Sigmoid colon (tissue), 7 donors: ENCODE measurements around the gene PBX3. TPM values are rescaled to one million over a fixed set of nuclear protein-coding genes. Genes with fewer than 3 reads are reported as not detected.

ENCODE experiments used
- DNase-seq: peaks from one replicate; pipeline ENCODE4 v3.0.0-alpha.2; 2019
- H3K27ac ChIP-seq, 4 donors: fragments of 200-600 bp; sonication (generic); one replicate each; pipeline ENCODE4 v1.5.1; 2016 to 2019; ENCODE audit warnings: mild to moderate bottlenecking in 1 of 4
- H3K27me3 ChIP-seq, 3 donors: fragments of 200-600 bp; sonication (generic); one replicate each; pipeline ENCODE4 v1.5.1; 2019; ENCODE audit warnings: mild to moderate bottlenecking in 1 of 3
- H3K36me3 ChIP-seq, 4 donors: fragments of 200-600 bp; sonication (generic); one replicate each; pipeline ENCODE4 v1.5.1; 2016 to 2019
- H3K4me1 ChIP-seq, 4 donors: fragments of 200-600 bp; sonication (generic); one replicate each; pipeline ENCODE4 v1.5.1; 2017 to 2019
- H3K4me3 ChIP-seq, 4 donors: fragments of 200-600 bp; sonication (generic); one replicate each; pipeline ENCODE4 v1.5.1; 2017 to 2019; ENCODE audit warnings: mild to moderate bottlenecking in 2 of 4, moderate library complexity in 1 of 4
- H3K9me3 ChIP-seq, 4 donors: fragments of 200-600 bp in 3 of 4; sonication (generic) in 3 of 4; one replicate each; pipeline versions ENCODE4 v1.5.1 to v1.6.1; 2013 to 2019
- EP300 ChIP-seq, 4 donors: sonication (generic); formaldehyde crosslinking; IDR thresholded peaks; one replicate each; pipeline ENCODE4 v1.6.1; 2017; ENCODE audit warnings: antibody characterized with exemption in 4 of 4
- POLR2A ChIP-seq, 2 donors: fragments of 450-650 bp; IDR thresholded peaks; one replicate each; pipeline ENCODE4 v1.6.1; 2016; ENCODE audit warnings: antibody characterized with exemption in 2 of 2, mild to moderate bottlenecking in 2 of 2, moderate library complexity in 2 of 2
- POLR2AphosphoS5 ChIP-seq, 4 donors: sonication (generic); formaldehyde crosslinking; IDR thresholded peaks; one replicate each; pipeline ENCODE4 v1.6.1; 2017; ENCODE audit warnings: antibody characterized with exemption in 4 of 4
- WGBS, 2 donors: extraction: QIAGEN DNeasy Blood & Tissue Kit; methylation state at CpG; one replicate each; pipeline ENCODE4 v1.1.7; 2013; 5-methylcytosine and 5-hydroxymethylcytosine counted together
- intact Hi-C: fragments of 100-400 bp; cut with DNase I; formaldehyde crosslinking; loops from one replicate; pipeline ENCODE4 v1.15.1; 2023
- polyA plus RNA-seq, 3 donors: library from polyadenylated mRNA; stranded (reverse); fragments of 200-250 nt; gene quantifications; one replicate each; pipeline ENCODE4 v1.2.3, GENCODE V29; 2013
- total RNA-seq, 4 donors: library from RNA; depleted of rRNA; stranded (reverse); fragments of >200 nt; gene quantifications; one replicate each; pipeline ENCODE4 v1.1.0, GENCODE V29; 2016
- TF ChIP-seq, protein P1 (sequence below), 4 experiments: fragments of 450-650 bp in 3 of 4; fragments of 200-600 bp in 1 of 4; IDR thresholded peaks; one replicate each; pipeline ENCODE4 v1.5.1; 2016 to 2019; ENCODE audit warnings: antibody characterized with exemption in 4 of 4, mild to moderate bottlenecking in 3 of 4, moderate library complexity in 2 of 4
- donor health status: healthy with polysubstance abuse.
- donor health status: Bipolar disorder and iron deficiency.
- donor health status: healthy.

PBX3 gene
- total and polyA plus RNA-seq, 7 donors, result 2.8 to 159 (median 90.6) TPM

- H3K27ac ChIP-seq, result peak overlapping the region in 2 of 4 donors; percentile 33 to 50
- H3K9me3 ChIP-seq, result no peaks in the 10 kb centered on the region
- intact Hi-C loops, result no loop called here
- H3K4me3 ChIP-seq, result no peak overlapping the region
- WGBS, 2 donors, result 82 to 85% methylated on average over 2 of the region's 2 CpGs
- H3K36me3 ChIP-seq, result peaks cover 0 to 13% (median 0%) of the 10 kb centered on the region in 4 donors
- H3K27me3 ChIP-seq, result no peaks in the 10 kb centered on the region
- H3K4me1 ChIP-seq, result peaks cover 0 to 37% (median 20%) of the 10 kb centered on the region in 4 donors
- TF ChIP-seq, protein P1, sequence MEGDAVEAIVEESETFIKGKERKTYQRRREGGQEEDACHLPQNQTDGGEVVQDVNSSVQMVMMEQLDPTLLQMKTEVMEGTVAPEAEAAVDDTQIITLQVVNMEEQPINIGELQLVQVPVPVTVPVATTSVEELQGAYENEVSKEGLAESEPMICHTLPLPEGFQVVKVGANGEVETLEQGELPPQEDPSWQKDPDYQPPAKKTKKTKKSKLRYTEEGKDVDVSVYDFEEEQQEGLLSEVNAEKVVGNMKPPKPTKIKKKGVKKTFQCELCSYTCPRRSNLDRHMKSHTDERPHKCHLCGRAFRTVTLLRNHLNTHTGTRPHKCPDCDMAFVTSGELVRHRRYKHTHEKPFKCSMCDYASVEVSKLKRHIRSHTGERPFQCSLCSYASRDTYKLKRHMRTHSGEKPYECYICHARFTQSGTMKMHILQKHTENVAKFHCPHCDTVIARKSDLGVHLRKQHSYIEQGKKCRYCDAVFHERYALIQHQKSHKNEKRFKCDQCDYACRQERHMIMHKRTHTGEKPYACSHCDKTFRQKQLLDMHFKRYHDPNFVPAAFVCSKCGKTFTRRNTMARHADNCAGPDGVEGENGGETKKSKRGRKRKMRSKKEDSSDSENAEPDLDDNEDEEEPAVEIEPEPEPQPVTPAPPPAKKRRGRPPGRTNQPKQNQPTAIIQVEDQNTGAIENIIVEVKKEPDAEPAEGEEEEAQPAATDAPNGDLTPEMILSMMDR (IDR thresholded peaks at IDR 0.05), result no peak
- TF ChIP-seq POLR2AphosphoS5 (IDR thresholded peaks at IDR 0.05), result no peak
- no peak for TF ChIP-seq EP300 (IDR thresholded peaks at IDR 0.05)
- TF ChIP-seq POLR2A (IDR thresholded peaks at IDR 0.05), result no peak
- no peak for DNase-seq
Measured at GRCh38 chr9:125920402-125920801, 173.2 kb downstream of the PBX3 start.

- TF ChIP-seq, protein P1 (IDR thresholded peaks at IDR 0.05), result no peak
- TF ChIP-seq EP300 (IDR thresholded peaks at IDR 0.05), result no peak
- TF ChIP-seq POLR2AphosphoS5 (IDR thresholded peaks at IDR 0.05), result no peak
- TF ChIP-seq POLR2A (IDR thresholded peaks at IDR 0.05), result no peak
- Histone ChIP-seq H3K27me3 (no peaks in the 10 kb centered on the region), H3K9me3 (no peaks in the 10 kb centered on the region), H3K27ac (peak overlapping the region in 1 of 4 donors; percentile 7), H3K4me1 (peaks cover 0 to 37% (median 20%) of the 10 kb centered on the region in 4 donors), H3K4me3 (no peak overlapping the region), H3K36me3 (peaks cover 0 to 5% (median 0%) of the 10 kb centered on the region in 4 donors)
- intact Hi-C loops, result no loop called here
- DNase-seq, result no peak
- 64 to 74% methylated on average over 1 of the region's 1 CpG for WGBS, 2 donors
Measured at GRCh38 chr9:125922854-125923253, 175.7 kb downstream of the PBX3 start.

DNA sequence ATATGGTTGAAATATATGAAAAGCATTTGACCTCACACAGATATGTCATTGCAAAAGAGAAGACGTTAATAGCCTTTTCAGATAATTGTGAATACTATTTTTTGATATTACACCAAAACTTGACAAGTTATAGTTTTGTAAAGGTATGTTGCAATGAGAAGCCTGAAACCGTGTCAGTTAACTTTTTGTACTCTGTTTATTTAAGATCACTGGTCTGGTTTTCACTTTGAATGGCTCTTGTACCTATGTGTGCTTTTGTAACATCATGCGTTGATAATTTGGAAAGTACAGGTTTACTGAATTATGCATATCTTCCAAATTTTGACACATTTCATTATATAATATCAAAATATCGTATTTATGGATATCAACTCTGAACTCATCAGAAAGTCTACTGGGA is 177.2 kb downstream of the PBX3 start:
- no peak for DNase-seq
- WGBS, 2 donors, result 96 to 97% methylated on average over 4 of the region's 4 CpGs
- Histone ChIP-seq H3K4me1 (peaks cover 0 to 33% (median 15%) of the 10 kb centered on the region in 4 donors), H3K27me3 (no peaks in the 10 kb centered on the region), H3K27ac (no peak overlapping the region), H3K4me3 (no peak overlapping the region), H3K9me3 (no peaks in the 10 kb centered on the region), H3K36me3 (peaks cover 0 to 5% (median 0%) of the 10 kb centered on the region in 4 donors)
- intact Hi-C loops, result no loop called here
- TF ChIP-seq POLR2AphosphoS5 (IDR thresholded peaks at IDR 0.05), result no peak
- no peak for TF ChIP-seq EP300 (IDR thresholded peaks at IDR 0.05)
- no peak for TF ChIP-seq POLR2A (IDR thresholded peaks at IDR 0.05)
- TF ChIP-seq, protein P1 (IDR thresholded peaks at IDR 0.05), result no peak

- H3K27me3 ChIP-seq, result no peaks in the 10 kb centered on the region
- H3K9me3 ChIP-seq, result no peaks in the 10 kb centered on the region
- intact Hi-C loops, result no loop called here
- WGBS, 2 donors, result 96 to 99% methylated on average over 1 of the region's 1 CpG
- no peak overlapping the region for H3K4me3 ChIP-seq
- no peak for DNase-seq
- peaks cover 0 to 24% (median 7%) of the 10 kb centered on the region in 4 donors for H3K4me1 ChIP-seq
- peaks cover 0 to 5% (median 0%) of the 10 kb centered on the region in 4 donors for H3K36me3 ChIP-seq
- TF ChIP-seq POLR2AphosphoS5 (IDR thresholded peaks at IDR 0.05) (no peak), EP300 (IDR thresholded peaks at IDR 0.05) (no peak), POLR2A (IDR thresholded peaks at IDR 0.05) (no peak)
- TF ChIP-seq, protein P1 (IDR thresholded peaks at IDR 0.05), result no peak
- H3K27ac ChIP-seq, result no peak overlapping the region
Measured at GRCh38 chr9:125926936-125927335, 179.8 kb downstream of the PBX3 start.

DNA sequence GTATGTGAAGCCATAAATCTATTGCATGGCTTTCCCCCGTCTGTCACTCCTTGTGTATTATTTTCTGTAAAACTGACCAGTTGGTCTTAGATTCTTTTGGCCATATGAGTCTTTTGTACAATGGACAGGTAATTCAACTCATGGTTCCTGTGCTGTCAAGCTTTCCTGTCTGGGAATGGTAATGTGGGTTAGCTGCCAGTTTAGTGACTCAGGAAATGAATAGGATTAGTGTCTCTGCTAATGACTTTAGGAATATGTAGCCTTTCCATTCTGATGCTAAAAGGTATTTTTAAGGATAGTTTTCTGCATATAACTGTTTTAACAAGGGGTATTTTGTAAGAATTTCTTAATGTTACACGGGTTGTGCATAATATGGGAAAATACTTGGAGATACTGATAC is 182.7 kb downstream of the PBX3 start:
- no peaks in the 10 kb centered on the region for H3K27me3 ChIP-seq

More for the DNA sequence above, 182.7 kb downstream of the PBX3 start:
- TF ChIP-seq POLR2AphosphoS5 (IDR thresholded peaks at IDR 0.05), result no peak
- TF ChIP-seq, protein P1 (IDR thresholded peaks at IDR 0.05), result no peak
- TF ChIP-seq EP300 (IDR thresholded peaks at IDR 0.05), result no peak
- no peak for TF ChIP-seq POLR2A (IDR thresholded peaks at IDR 0.05)
- no peaks in the 10 kb centered on the region for H3K36me3 ChIP-seq
- WGBS, 2 donors, result 71 to 93% methylated on average over 2 of the region's 2 CpGs
- no peaks in the 10 kb centered on the region for H3K9me3 ChIP-seq
- intact Hi-C loops, result no loop called here
- H3K4me3 ChIP-seq, result no peak overlapping the region
- no peak overlapping the region for H3K27ac ChIP-seq
- DNase-seq, result no peak
- H3K4me1 ChIP-seq, result peaks cover 0 to 24% (median 7%) of the 10 kb centered on the region in 4 donors
